GM12878 (cell line): Measurements from ENCODE around the gene RTEL1. TPM values are rescaled to one million over a fixed set of nuclear protein-coding genes. Genes with fewer than 3 reads are reported as not detected.

Experiments
- ATAC-seq: fragments of 200-7000 bp; cut with Tn5 transposase; 3 replicates; pipeline ENCODE4 v1.9.1; 2020; ENCODE audit warnings: mild to moderate bottlenecking, moderate library complexity
- BruUV-seq: library from RNA; stranded (reverse); fragments of 400-500 nt; replicated peaks from 2 replicates; lab custom pipeline; 2021; lab: Mats Ljungman, UMichigan
- CTCF ChIA-PET: fragments of 300-600 bp; sonication (Branson Sonifier 250); formaldehyde crosslinking; extraction: SDS; loops from one replicate; lab custom pipeline; 2021; ENCODE audit warnings: inconsistent platforms; lab: Yijun Ruan, JAX
- POLR2A ChIA-PET: fragments of 350-600 bp; formaldehyde crosslinking; extraction: SDS; loops from one replicate; lab custom pipeline; 2021; ENCODE audit warnings: inconsistent platforms; lab: Charles Lee
- RAD21 ChIA-PET: fragments of 300-600 bp; sonication (Branson Sonifier 250); formaldehyde crosslinking; loops from one replicate; lab custom pipeline; 2023; ENCODE audit warnings: antibody characterized with exemption; ENCODE audit not compliant: unreplicated experiment; lab: Charles Lee
- SMC1A ChIA-PET: fragments of 300-600 bp; sonication (Branson Sonifier 250); formaldehyde crosslinking; loops from one replicate; lab custom pipeline; 2023; ENCODE audit not compliant: unreplicated experiment, uncharacterized antibody; lab: Charles Lee
- DNase-seq: peaks from one replicate; pipeline ENCODE4 v3.0.0-alpha.2; 2011; ENCODE audit warnings: low read depth, low spot score
- FAIRE-seq: peaks from 3 replicates; lab custom pipeline; 2011; peaks lifted over from hg19 to GRCh38; lab: Jason Lieb, UNC
- H2AFZ ChIP-seq: 2 replicates; pipeline ENCODE4 v1.6.0; 2011; ENCODE audit warnings: low read depth, low read length, control low read depth; ENCODE audit not compliant: control insufficient read depth
- H3K27ac ChIP-seq: 2 replicates; pipeline ENCODE4 v1.5.1; 2011; ENCODE audit warnings: control low read depth; ENCODE audit not compliant: control insufficient read depth, insufficient read depth
- H3K27me3 ChIP-seq, 2 experiments: replicated peaks in 1 of 2; 2 replicates each; pipeline versions ENCODE4 v1.6.0 to v1.6.1; 2011; ENCODE audit warnings: low read length in 1 of 2; ENCODE audit not compliant: control insufficient read depth in 2 of 2, insufficient read depth in 2 of 2
- H3K36me3 ChIP-seq, 2 experiments: 2 replicates each; pipeline ENCODE4 v1.5.1; 2011; ENCODE audit warnings: low read length in 1 of 2; ENCODE audit not compliant: control insufficient read depth in 2 of 2, insufficient read depth in 2 of 2
- H3K4me1 ChIP-seq: 2 replicates; pipeline ENCODE4 v1.6.1; 2011; ENCODE audit warnings: mild to moderate bottlenecking, low read length, moderate library complexity, mixed read lengths; ENCODE audit not compliant: control insufficient read depth, insufficient read depth
- H3K4me2 ChIP-seq: 2 replicates; pipeline ENCODE4 v1.6.0; 2011; ENCODE audit warnings: control low read depth; ENCODE audit not compliant: control insufficient read depth, insufficient read depth
- H3K4me3 ChIP-seq: fragments of 200-600 bp; sonication (generic); 2 replicates; pipeline ENCODE4 v1.5.1; 2016
- H3K79me2 ChIP-seq: 2 replicates; pipeline ENCODE4 v1.6.0; 2011; ENCODE audit warnings: low read length; ENCODE audit not compliant: control insufficient read depth, insufficient read depth
- H3K9ac ChIP-seq: 2 replicates; pipeline ENCODE4 v1.8.0; 2011; ENCODE audit warnings: low read length, control low read depth, mixed read lengths; ENCODE audit not compliant: control insufficient read depth, insufficient read depth
- H3K9me3 ChIP-seq: replicated peaks from 3 replicates; pipeline ENCODE4 v1.5.1; 2011; ENCODE audit warnings: mild to moderate bottlenecking, low read length; ENCODE audit not compliant: control insufficient read depth, insufficient read depth
- H4K20me1 ChIP-seq: 2 replicates; pipeline ENCODE4 v1.6.0; 2011; ENCODE audit not compliant: control insufficient read depth, insufficient read depth
- CREB1 ChIP-seq: IDR thresholded peaks from 2 replicates; pipeline ENCODE4 v1.6.1; 2012; ENCODE audit warnings: low read depth, mild to moderate bottlenecking, inconsistent platforms
- HCFC1 ChIP-seq: fragments of 150-350 bp; IDR thresholded peaks from 2 replicates; pipeline ENCODE4 v1.6.1; 2014; ENCODE audit warnings: low read length
- KAT2A ChIP-seq: conservative IDR thresholded peaks from 2 replicates; pipeline ENCODE4 v1.6.1; 2011; ENCODE audit warnings: low read depth, low read length; ENCODE audit not compliant: control insufficient read depth
- KLF5 ChIP-seq: fragments of 450-650 bp; IDR thresholded peaks from 2 replicates; pipeline ENCODE4 v1.6.1; 2014; ENCODE audit warnings: mild to moderate bottlenecking; ENCODE audit not compliant: partially characterized antibody
- NFXL1 ChIP-seq: fragments of 450-650 bp; IDR thresholded peaks from 2 replicates; pipeline ENCODE4 v1.6.1; 2017; ENCODE audit warnings: antibody characterized with exemption, mild to moderate bottlenecking, borderline replicate concordance
- STAT3 ChIP-seq: IDR thresholded peaks from 2 replicates; pipeline ENCODE4 v1.6.1; 2011; ENCODE audit warnings: low read depth, low read length, improper control_type of control experiment
- ZNF24 ChIP-seq: fragments of 450-650 bp; IDR thresholded peaks from 2 replicates; pipeline ENCODE4 v1.6.1; 2017; ENCODE audit warnings: antibody characterized with exemption, mild to moderate bottlenecking
- WGBS: methylation state at CpG from one replicate; pipeline ENCODE4 v1.1.6; 2016; ENCODE audit warnings: low lambda C conversion rate; ENCODE audit not compliant: insufficient replicate concordance, insufficient coverage; ENCODE audit errors: missing lambda C conversion rate; 5-methylcytosine and 5-hydroxymethylcytosine counted together
- in situ Hi-C: fragments of 300-500 bp; cut with MboI; formaldehyde crosslinking; loops from 9 replicates; pipeline ENCODE4 v1.14.3; 2018; ENCODE audit warnings: mixed read lengths
- intact Hi-C: fragments of 100-400 bp; cut with micrococcal nuclease; formaldehyde crosslinking; loops from one replicate; pipeline ENCODE4 v1.14.2; 2022; ENCODE audit not compliant: unreplicated experiment
- polyA plus RNA-seq, 11 experiments: library from polyadenylated mRNA; depleted of rRNA in 4 of 11; unstranded in 6 of 11; stranded (reverse) in 5 of 11; fragments of >200 nt; fragmentation: Nextera tagmentation in 4 of 11; fragmentation: Illumina TruSeq in 1 of 11; extraction: Ambion mirVana in 4 of 11; extraction: Trizol in 1 of 11; gene quantifications; 1 replicate in 1 of 11; 2 replicates in 10 of 11; pipeline versions ENCODE4 v1.2.1 to v1.2.3, GENCODE V29; 2011 to 2016; ENCODE audit warnings: inconsistent platforms in 2 of 11, missing spikeins in 2 of 11, low read depth in 1 of 11
- total RNA-seq, 4 experiments: library from RNA; depleted of rRNA in 3 of 4; stranded (reverse); fragments of >200 nt in 3 of 4; fragmentation: Illumina TruSeq in 1 of 4; extraction: Trizol in 1 of 4; gene quantifications; 2 replicates each; pipeline versions ENCODE4 v1.2.1 to v1.2.3, GENCODE V29; 2013 to 2021
- TF ChIP-seq, protein P1 (sequence below): IDR thresholded peaks from 2 replicates; pipeline ENCODE4 v1.6.1; 2011; ENCODE audit warnings: mild to moderate bottlenecking, low read depth, low read length, moderate library complexity; ENCODE audit not compliant: insufficient replicate concordance

The RTEL1 gene
- total and polyA plus RNA-seq, 10 of the 15 experiments (the other 5 are each of a cell fraction or from before 2014, with no cell fraction given), result 0.40 to 37.2 (median 15.6) TPM; not detected in 1

- FAIRE-seq, result no peak
- CTCF ChIA-PET, result interaction anchor here (1.1 kb wide), 1 partner anchor 455 kb away, joined by 3 read pairs; no protein-coding TSS in a partner anchor
- DNase-seq, result no peak
- ATAC-seq, result no peak
- TF ChIP-seq KAT2A (no peak), KLF5 (no peak), NFXL1 (no peak), HCFC1 (no peak), CREB1 (no peak), ZNF24 (no peak), STAT3 (no peak)
- TF ChIP-seq, protein P1, sequence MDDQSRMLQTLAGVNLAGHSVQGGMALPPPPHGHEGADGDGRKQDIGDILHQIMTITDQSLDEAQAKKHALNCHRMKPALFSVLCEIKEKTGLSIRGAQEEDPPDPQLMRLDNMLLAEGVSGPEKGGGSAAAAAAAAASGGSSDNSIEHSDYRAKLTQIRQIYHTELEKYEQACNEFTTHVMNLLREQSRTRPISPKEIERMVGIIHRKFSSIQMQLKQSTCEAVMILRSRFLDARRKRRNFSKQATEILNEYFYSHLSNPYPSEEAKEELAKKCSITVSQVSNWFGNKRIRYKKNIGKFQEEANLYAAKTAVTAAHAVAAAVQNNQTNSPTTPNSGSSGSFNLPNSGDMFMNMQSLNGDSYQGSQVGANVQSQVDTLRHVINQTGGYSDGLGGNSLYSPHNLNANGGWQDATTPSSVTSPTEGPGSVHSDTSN, result no peak
- Histone ChIP-seq H3K4me1 (no peaks in the 10 kb centered on the region), H3K27ac (no peak overlapping the region), H2AFZ (no peak overlapping the region), H3K9me3 (no peaks in the 10 kb centered on the region), H3K9ac (no peak overlapping the region), H3K27me3 (no peaks in the 10 kb centered on the region), H3K36me3 (peaks cover 6 to 8% of the 10 kb centered on the region in 2 experiments), H4K20me1 (no peaks in the 10 kb centered on the region), H3K79me2 (peaks cover 50% of the 10 kb centered on the region), H3K4me2 (no peak overlapping the region), H3K4me3 (no peak overlapping the region)
- SMC1A ChIA-PET, result no interaction called here
- RAD21 ChIA-PET, result no interaction called here
- POLR2A ChIA-PET, result interaction anchor here (0.6 kb wide), 1 partner anchor 457 kb away, joined by 3 read pairs; the partner anchor contains the start of gene OPRL1
- in situ Hi-C loops, result no loop called here
- intact Hi-C loops, result no loop called here
- over 99% methylated on average over 14 of the region's 14 CpGs for WGBS
- BruUV-seq, result no TSS peak
Measured at GRCh38 chr20:63622732-63623131, 35.4 kb upstream of the RTEL1 start.
